ENCODE results near the gene ZSCAN5A.

The ZSCAN5A gene

DNA sequence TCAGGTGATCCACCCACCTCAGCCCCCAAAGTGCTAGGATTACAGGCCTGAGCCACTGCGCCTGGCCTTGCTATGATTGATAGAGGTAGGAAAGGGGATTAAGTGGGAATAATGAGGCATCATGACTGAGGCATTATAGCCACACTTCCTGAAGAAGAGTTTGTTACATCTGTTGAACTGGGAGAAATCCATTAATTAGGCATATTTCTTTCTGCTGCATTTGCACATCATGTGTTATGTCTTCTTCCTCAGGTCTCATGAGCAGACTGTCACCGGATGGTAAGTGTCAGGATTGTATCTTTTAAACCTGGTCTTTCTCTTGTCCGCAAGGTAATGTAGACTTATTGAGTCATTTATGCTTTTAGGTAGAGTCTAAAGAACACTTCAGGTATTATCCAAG, 29.9 kb downstream of the ZSCAN5A start:
- TF ChIP-seq, protein P1, sequence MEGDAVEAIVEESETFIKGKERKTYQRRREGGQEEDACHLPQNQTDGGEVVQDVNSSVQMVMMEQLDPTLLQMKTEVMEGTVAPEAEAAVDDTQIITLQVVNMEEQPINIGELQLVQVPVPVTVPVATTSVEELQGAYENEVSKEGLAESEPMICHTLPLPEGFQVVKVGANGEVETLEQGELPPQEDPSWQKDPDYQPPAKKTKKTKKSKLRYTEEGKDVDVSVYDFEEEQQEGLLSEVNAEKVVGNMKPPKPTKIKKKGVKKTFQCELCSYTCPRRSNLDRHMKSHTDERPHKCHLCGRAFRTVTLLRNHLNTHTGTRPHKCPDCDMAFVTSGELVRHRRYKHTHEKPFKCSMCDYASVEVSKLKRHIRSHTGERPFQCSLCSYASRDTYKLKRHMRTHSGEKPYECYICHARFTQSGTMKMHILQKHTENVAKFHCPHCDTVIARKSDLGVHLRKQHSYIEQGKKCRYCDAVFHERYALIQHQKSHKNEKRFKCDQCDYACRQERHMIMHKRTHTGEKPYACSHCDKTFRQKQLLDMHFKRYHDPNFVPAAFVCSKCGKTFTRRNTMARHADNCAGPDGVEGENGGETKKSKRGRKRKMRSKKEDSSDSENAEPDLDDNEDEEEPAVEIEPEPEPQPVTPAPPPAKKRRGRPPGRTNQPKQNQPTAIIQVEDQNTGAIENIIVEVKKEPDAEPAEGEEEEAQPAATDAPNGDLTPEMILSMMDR (IDR thresholded peaks at IDR 0.05): no peak
- no peak overlapping the region for H3K4me3 ChIP-seq (ENCODE audit: low read depth in 1 of 2, low read length in 1 of 2)
- H3K36me3 ChIP-seq: no peaks in the 10 kb centered on the region
- H3K27me3 ChIP-seq: no peaks in the 10 kb centered on the region
- no peak overlapping the region for H3K27ac ChIP-seq
- H3K9me3 ChIP-seq: no peaks in the 10 kb centered on the region
- no peaks in the 10 kb centered on the region for H3K4me1 ChIP-seq (ENCODE audit: control insufficient read depth in 1 of 2, insufficient read depth in 1 of 2, low read depth in 1 of 2, low read length in 1 of 2)

DNA sequence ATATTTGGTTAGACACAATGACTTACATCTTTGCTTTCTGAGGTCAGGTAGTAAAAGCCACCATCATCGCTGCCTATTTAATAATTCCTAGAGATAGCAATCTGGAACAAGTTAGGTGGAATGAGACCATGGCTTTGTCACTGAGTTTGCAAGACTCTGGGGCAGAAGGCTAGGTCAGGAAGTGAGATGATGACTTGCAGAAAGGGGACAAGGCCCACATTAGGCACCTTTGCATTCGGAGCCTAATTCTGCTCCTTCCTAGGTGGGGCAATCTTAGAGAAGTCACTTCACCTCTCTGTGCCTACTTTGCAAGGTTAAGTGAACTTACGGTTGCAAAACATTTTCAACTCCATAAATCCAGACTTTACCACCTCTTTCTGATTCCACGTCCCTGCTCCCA, 31.8 kb downstream of the ZSCAN5A start:
- Histone ChIP-seq H3K36me3 (no peaks in the 10 kb centered on the region), H3K4me3 (ENCODE audit: low read depth in 1 of 2, low read length in 1 of 2) (no peak overlapping the region), H3K27me3 (no peaks in the 10 kb centered on the region), H3K9me3 (no peaks in the 10 kb centered on the region), H3K27ac (no peak overlapping the region), H3K4me1 (ENCODE audit: control insufficient read depth in 1 of 2, insufficient read depth in 1 of 2, low read depth in 1 of 2, low read length in 1 of 2) (no peaks in the 10 kb centered on the region)
- TF ChIP-seq, protein P1 (IDR thresholded peaks at IDR 0.05): no peak

DNA sequence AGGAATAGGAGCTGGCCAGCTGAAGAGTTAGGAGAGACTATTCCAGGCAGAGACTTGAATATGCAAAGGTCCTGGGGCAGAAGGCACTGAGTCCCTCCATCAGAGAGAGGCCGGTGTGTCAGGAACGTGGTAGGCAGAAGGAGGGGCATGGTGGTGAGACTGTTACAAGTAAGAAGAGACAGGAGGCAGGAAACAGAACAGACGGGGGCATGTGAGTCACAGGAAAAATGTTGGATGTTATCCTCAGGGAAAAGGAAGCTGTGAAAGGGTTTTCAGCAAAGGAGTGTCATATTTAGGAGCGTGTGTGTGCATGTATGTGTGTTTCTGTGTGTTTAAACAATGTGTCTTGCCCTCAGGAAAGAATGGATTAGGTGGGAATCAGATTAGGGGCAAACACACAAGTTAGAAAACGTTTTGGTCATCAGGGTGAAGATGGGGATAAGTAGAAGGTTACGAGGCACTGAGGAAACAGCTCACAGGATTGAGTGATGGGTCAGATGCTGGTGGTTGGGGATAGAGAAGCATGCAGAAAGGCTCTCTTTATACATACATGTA, 41.0 kb downstream of the ZSCAN5A start:
- no peaks in the 10 kb centered on the region for H3K36me3 ChIP-seq
- TF ChIP-seq, protein P1 (IDR thresholded peaks at IDR 0.05): no peak

DNA sequence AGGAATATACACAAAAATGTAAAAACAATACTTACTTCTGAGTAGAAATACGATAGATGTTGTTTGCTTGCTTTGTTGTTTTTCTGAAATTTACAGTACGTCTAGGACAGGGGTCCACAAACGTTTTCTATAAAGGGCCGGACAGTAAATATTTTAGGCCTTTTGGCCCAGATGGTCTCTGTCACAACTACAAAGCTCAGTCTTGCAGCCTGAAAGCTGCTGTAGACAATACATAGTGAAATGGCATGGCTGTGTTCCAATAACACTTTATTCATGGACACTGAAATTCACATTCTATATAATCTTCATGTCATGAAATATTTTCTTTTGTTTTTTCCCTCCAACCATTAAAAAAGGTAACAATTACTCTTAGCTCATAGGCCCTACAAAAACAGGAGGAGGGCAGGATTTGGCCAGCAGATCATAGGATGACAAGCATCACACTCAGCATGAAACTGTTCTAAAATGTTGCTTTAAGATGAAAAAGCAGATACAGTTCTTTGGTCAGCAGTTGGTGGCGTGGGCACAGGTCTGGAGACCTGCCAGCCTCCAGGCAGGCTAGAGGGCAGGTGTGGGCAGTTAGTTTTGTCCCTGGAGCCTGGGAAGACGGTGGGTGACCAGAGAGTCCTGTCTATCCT, 42.4 kb downstream of the ZSCAN5A start, which contains the start of gene EDDM13:
Gene EDDM13 (plus strand): TSS at position 588 of the 638 bp plus-strand sequence. CDS start 87 bp downstream, outside the sequence.
- TF ChIP-seq, protein P1 (IDR thresholded peaks at IDR 0.05): no peak
- Histone ChIP-seq H3K4me3 (ENCODE audit: low read depth in 1 of 2, low read length in 1 of 2) (no peak within 1 kb of the TSS), H3K4me1 (ENCODE audit: control insufficient read depth in 1 of 2, insufficient read depth in 1 of 2, low read depth in 1 of 2, low read length in 1 of 2) (peaks cover 8 to 18% of the 10 kb centered on the region in 2 experiments), H3K27me3 (no peaks in the 10 kb centered on the region), H3K36me3 (no peaks in the 10 kb centered on the region), H3K27ac (peak within 1 kb of the TSS; percentile 43), H3K9me3 (no peaks in the 10 kb centered on the region)

More for the DNA sequence above, 41.0 kb downstream of the ZSCAN5A start:
- Histone ChIP-seq H3K4me1 (ENCODE audit: control insufficient read depth in 1 of 2, insufficient read depth in 1 of 2, low read depth in 1 of 2, low read length in 1 of 2) (peaks cover 8 to 18% of the 10 kb centered on the region in 2 experiments), H3K27me3 (no peaks in the 10 kb centered on the region), H3K27ac (no peak overlapping the region), H3K9me3 (no peaks in the 10 kb centered on the region), H3K4me3 (ENCODE audit: low read depth in 1 of 2, low read length in 1 of 2) (no peak overlapping the region)

DNA sequence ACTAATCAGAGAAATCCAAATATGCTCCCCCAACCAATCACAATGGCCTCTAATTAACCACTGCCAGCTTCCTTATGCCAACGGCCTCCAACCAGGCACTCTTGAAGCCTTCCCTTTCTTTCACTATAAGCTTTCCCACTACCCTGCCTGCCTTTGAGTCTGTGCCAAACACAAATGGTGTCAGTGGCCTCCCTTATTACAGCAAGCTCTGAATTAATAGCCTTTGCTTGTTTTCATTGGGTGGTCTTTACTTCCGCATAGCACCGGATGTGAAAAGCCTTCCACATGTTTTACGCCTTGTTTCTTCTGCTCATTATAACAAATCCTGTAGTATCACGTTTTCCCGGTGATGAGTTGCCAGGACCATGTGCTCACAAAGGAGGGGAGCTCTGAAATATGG, 43.5 kb downstream of the ZSCAN5A start:
- TF ChIP-seq, protein P1 (IDR thresholded peaks at IDR 0.05): no peak
- Histone ChIP-seq H3K4me3 (ENCODE audit: low read depth in 1 of 2, low read length in 1 of 2) (no peak overlapping the region), H3K36me3 (no peaks in the 10 kb centered on the region), H3K27me3 (no peaks in the 10 kb centered on the region), H3K27ac (peak overlapping the region; percentile 43), H3K4me1 (ENCODE audit: control insufficient read depth in 1 of 2, insufficient read depth in 1 of 2, low read depth in 1 of 2, low read length in 1 of 2) (peaks cover 8 to 18% of the 10 kb centered on the region in 2 experiments), H3K9me3 (no peaks in the 10 kb centered on the region)

Data from neutrophil (primary cell).